ENCODE measurements around the gene EEA1. TPM values are rescaled to one million over a fixed set of nuclear protein-coding genes. Genes with fewer than 3 reads are reported as not detected.

EEA1 gene
- total RNA-seq, 1 experiment from 2014 or later = 7.9 TPM

- no peaks in the 10 kb centered on the region for H3K9me3 ChIP-seq (ENCODE audit: low read length)
- no peak overlapping the region for H3K4me2 ChIP-seq (ENCODE audit: low read length)
- DNase-seq (no peak), ATAC-seq (no peak)
- no peaks in the 10 kb centered on the region for H4K20me1 ChIP-seq (ENCODE audit: low read length)
- POLR2A ChIA-PET (ENCODE audit: unreplicated experiment) = no interaction called here
- CTCF ChIA-PET = no interaction called here
- H3K36me3 ChIP-seq (ENCODE audit: low read depth, low read length) = peaks cover 21% of the 10 kb centered on the region; the same call in 1 of the 2 replicates
- H3F3A ChIP-seq (ENCODE audit: low read length, unreplicated experiment) = no peaks in the 10 kb centered on the region
- no peak overlapping the region for H3K9ac ChIP-seq (ENCODE audit: low read length)
- TF ChIP-seq EZH2phosphoT487 (IDR thresholded peaks at IDR 0.05; ENCODE audit: borderline replicate concordance, low read length) (no peak), CTCF (conservative IDR thresholded peaks at IDR 0.05; ENCODE audit: low read depth, low read length) (no peak), EZH2 (IDR thresholded peaks at IDR 0.05; ENCODE audit: low read length, unreplicated experiment) (no peak)
- no peaks in the 10 kb centered on the region for H3K4me1 ChIP-seq (ENCODE audit: insufficient read depth, low read length)
- no peak overlapping the region for H3K4me3 ChIP-seq (ENCODE audit: low read length)
- BruUV-seq (replicated peaks) = no TSS peak
- intact Hi-C loops (cut with micrococcal nuclease) = no loop called here
- H3K79me2 ChIP-seq (ENCODE audit: low read length) = no peaks in the 10 kb centered on the region
- no peak overlapping the region for H3K27ac ChIP-seq (ENCODE audit: low read length)
- H2AFZ ChIP-seq (ENCODE audit: low read length) = no peak overlapping the region
- H3K9me2 ChIP-seq (replicated peaks; ENCODE audit: low read length) = no peaks in the 10 kb centered on the region
- no peaks in the 10 kb centered on the region for H3K27me3 ChIP-seq (ENCODE audit: low read length)
These were observed 150.6 kb downstream of the EEA1 start for GRCh38 chr12:92778525-92778924.

DNA sequence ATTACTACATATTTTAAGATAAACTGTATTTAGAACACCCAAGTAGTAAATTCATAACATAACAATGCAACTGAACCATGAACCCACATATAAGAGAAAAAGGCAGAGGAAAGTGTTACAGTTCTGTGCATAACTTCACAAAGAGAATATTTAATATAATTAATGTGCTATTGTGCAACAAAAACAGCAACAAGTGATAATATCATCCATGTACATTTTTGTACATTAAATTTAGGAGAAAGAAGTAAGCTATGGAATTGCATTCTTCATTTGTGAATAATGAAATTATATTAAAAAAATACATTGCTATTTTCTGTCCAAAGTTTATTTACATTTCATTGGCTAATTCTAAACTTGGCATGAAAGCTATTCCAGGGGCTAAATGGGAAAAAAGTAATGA lies 153.7 kb downstream of the EEA1 start:
- no TSS peak for BruUV-seq (replicated peaks)
- Histone ChIP-seq H3K9me2 (replicated peaks; ENCODE audit: low read length) (no peaks in the 10 kb centered on the region), H3K4me1 (ENCODE audit: insufficient read depth, low read length) (no peaks in the 10 kb centered on the region), H3K27ac (ENCODE audit: low read length) (no peak overlapping the region), H3K4me2 (ENCODE audit: low read length) (no peak overlapping the region), H3K9me3 (ENCODE audit: low read length) (no peaks in the 10 kb centered on the region), H2AFZ (ENCODE audit: low read length) (no peak overlapping the region), H3K4me3 (ENCODE audit: low read length) (no peak overlapping the region), H4K20me1 (ENCODE audit: low read length) (no peaks in the 10 kb centered on the region), H3K9ac (ENCODE audit: low read length) (no peak overlapping the region), H3K36me3 (ENCODE audit: low read depth, low read length) (peaks cover 18% of the 10 kb centered on the region; the same call in 1 of the 2 replicates), H3K27me3 (ENCODE audit: low read length) (no peaks in the 10 kb centered on the region), H3K79me2 (ENCODE audit: low read length) (no peaks in the 10 kb centered on the region), H3F3A (ENCODE audit: low read length, unreplicated experiment) (no peaks in the 10 kb centered on the region)
- intact Hi-C loops (cut with micrococcal nuclease) = no loop called here
- ATAC-seq (no peak), DNase-seq (no peak)
- no peak for TF ChIP-seq EZH2phosphoT487 (IDR thresholded peaks at IDR 0.05; ENCODE audit: borderline replicate concordance, low read length)
- POLR2A ChIA-PET (ENCODE audit: unreplicated experiment) = no interaction called here
- CTCF ChIA-PET = no interaction called here

DNA sequence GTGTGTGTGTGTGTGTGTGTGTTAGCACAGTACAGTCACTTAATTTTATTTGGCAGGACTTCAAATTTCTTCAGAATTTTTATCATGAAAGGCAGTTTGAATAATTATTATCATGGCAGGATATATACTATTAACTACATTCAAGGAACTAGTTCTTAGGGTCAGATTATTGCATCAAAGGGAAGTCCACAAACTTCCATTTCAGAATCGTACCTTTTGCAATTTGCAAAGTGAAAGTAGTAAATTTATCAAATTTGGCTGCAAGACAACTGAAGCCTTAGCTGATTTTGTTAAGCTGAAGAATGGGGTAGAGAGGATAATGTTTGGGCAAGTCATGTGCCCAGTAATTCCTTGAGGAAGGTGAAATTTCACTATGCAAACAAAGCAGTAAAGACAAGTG lies 158.1 kb downstream of the EEA1 start:
- H3K4me1 ChIP-seq (ENCODE audit: insufficient read depth, low read length) = no peaks in the 10 kb centered on the region
- no peak overlapping the region for H3K4me3 ChIP-seq (ENCODE audit: low read length)
- H2AFZ ChIP-seq (ENCODE audit: low read length) = no peak overlapping the region
- POLR2A ChIA-PET (ENCODE audit: unreplicated experiment) = no interaction called here
- H3K36me3 ChIP-seq (ENCODE audit: low read depth, low read length) = peaks cover 3% of the 10 kb centered on the region; the same call in 1 of the 2 replicates
- CTCF ChIA-PET = no interaction called here
- no peaks in the 10 kb centered on the region for H3F3A ChIP-seq (ENCODE audit: low read length, unreplicated experiment)
- H3K9me2 ChIP-seq (replicated peaks; ENCODE audit: low read length) = no peaks in the 10 kb centered on the region
- no peaks in the 10 kb centered on the region for H3K27me3 ChIP-seq (ENCODE audit: low read length)
- no peaks in the 10 kb centered on the region for H3K9me3 ChIP-seq (ENCODE audit: low read length)
- H4K20me1 ChIP-seq (ENCODE audit: low read length) = no peaks in the 10 kb centered on the region
- TF ChIP-seq CTCF (conservative IDR thresholded peaks at IDR 0.05; ENCODE audit: low read depth, low read length) = no peak
- TF ChIP-seq EZH2phosphoT487 (IDR thresholded peaks at IDR 0.05; ENCODE audit: borderline replicate concordance, low read length) = no peak
- TF ChIP-seq EZH2 (IDR thresholded peaks at IDR 0.05; ENCODE audit: low read length, unreplicated experiment) = no peak
- DNase-seq (no peak), ATAC-seq (no peak)
- no peak overlapping the region for H3K4me2 ChIP-seq (ENCODE audit: low read length)
- H3K9ac ChIP-seq (ENCODE audit: low read length) = no peak overlapping the region
- no peaks in the 10 kb centered on the region for H3K79me2 ChIP-seq (ENCODE audit: low read length)
- intact Hi-C loops (cut with micrococcal nuclease) = no loop called here
- no TSS peak for BruUV-seq (replicated peaks)
- H3K27ac ChIP-seq (ENCODE audit: low read length) = no peak overlapping the region

Measured in PC-3 (cell line).